Measurements from ENCODE around the gene PCSK7.

The PCSK7 gene

DNA sequence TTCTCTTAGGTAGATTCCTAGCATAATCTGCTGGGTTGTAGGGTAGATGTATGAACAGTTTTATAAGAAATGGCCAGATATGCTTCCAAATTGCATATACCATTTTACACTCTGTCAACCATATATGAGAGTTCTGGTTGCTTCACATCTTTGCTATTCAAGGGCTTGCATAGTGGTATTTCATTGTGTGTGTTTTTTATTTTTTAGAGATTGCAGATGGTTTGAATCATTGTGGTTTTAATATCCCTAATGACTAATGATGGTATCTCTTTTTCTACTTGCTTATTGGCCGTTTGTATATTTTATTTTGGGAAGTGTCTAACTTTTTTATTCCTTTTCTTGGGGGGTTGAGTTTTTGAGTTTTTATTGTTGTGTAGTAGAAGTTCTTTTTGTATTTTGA, 27.5 kb upstream of the PCSK7 start:
- no peak overlapping the region for H3K4me3 ChIP-seq (ENCODE audit: low read depth in 1 of 2, low read length in 2 of 2)
- no peaks in the 10 kb centered on the region for H3K27me3 ChIP-seq (ENCODE audit: low read depth, low read length)
- no peaks in the 10 kb centered on the region for H3K9me3 ChIP-seq (ENCODE audit: control insufficient read depth in 1 of 2, low read length in 2 of 2)
- no peak overlapping the region for H3K27ac ChIP-seq (ENCODE audit: low read length)
- H3K4me1 ChIP-seq (ENCODE audit: control insufficient read depth in 1 of 2, insufficient read depth in 2 of 2, low read length in 2 of 2): no peaks in the 10 kb centered on the region
- H3K36me3 ChIP-seq (ENCODE audit: control insufficient read depth in 1 of 2, insufficient read depth in 2 of 2, low read length in 2 of 2): peaks cover 0 to 8% of the 10 kb centered on the region in 2 donors

DNA sequence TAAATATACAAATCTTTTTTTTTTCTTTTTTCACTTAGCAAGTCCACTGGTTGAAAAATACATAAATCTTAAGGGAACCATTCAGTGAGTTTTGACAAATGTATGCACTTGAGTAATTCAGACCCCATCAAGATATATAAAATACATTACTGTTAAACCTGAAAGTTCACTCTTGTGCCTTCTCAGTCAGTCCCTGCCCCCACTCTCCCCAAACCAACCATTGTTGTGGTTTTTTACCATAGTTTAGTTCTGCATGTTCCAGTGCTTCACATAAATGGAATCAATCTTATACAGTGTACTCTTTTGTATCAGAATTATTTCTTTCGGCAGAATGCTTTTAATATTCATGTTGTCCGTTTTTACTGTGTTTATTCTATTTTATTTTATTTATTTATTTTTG, 26.7 kb upstream of the PCSK7 start:
- peaks cover 0 to 8% of the 10 kb centered on the region in 2 donors for H3K36me3 ChIP-seq (ENCODE audit: control insufficient read depth in 1 of 2, insufficient read depth in 2 of 2, low read length in 2 of 2)
- no peak overlapping the region for H3K4me3 ChIP-seq (ENCODE audit: low read depth in 1 of 2, low read length in 2 of 2)
- no peaks in the 10 kb centered on the region for H3K4me1 ChIP-seq (ENCODE audit: control insufficient read depth in 1 of 2, insufficient read depth in 2 of 2, low read length in 2 of 2)
- H3K27me3 ChIP-seq (ENCODE audit: low read depth, low read length): no peaks in the 10 kb centered on the region
- no peak overlapping the region for H3K27ac ChIP-seq (ENCODE audit: low read length)
- no peaks in the 10 kb centered on the region for H3K9me3 ChIP-seq (ENCODE audit: control insufficient read depth in 1 of 2, low read length in 2 of 2)

DNA sequence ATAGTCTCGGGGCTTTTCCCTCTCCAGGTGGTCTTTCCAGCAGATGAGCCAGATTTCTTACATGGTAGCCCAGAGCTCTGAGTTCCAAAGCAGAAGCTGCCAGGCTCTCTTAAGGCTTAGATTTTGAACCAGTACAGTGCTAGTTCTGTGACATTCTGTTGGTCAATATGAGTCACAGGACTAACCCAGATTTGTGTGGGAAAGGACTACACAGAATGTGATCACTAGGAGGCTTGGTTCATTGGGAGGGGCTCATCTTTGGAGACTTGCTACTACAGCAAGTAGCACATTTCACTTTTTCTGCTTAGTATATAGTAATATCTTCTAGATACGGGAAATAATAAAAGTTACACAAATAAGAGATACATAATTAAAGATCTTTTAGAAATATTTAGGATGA, 24.7 kb upstream of the PCSK7 start:
- no peaks in the 10 kb centered on the region for H3K27me3 ChIP-seq (ENCODE audit: low read depth, low read length)
- H3K36me3 ChIP-seq (ENCODE audit: control insufficient read depth in 1 of 2, insufficient read depth in 2 of 2, low read length in 2 of 2): peaks cover 0 to 8% of the 10 kb centered on the region in 2 donors
- no peaks in the 10 kb centered on the region for H3K4me1 ChIP-seq (ENCODE audit: control insufficient read depth in 1 of 2, insufficient read depth in 2 of 2, low read length in 2 of 2)
- H3K27ac ChIP-seq (ENCODE audit: low read length): no peak overlapping the region
- no peaks in the 10 kb centered on the region for H3K9me3 ChIP-seq (ENCODE audit: control insufficient read depth in 1 of 2, low read length in 2 of 2)
- no peak overlapping the region for H3K4me3 ChIP-seq (ENCODE audit: low read depth in 1 of 2, low read length in 2 of 2)

DNA sequence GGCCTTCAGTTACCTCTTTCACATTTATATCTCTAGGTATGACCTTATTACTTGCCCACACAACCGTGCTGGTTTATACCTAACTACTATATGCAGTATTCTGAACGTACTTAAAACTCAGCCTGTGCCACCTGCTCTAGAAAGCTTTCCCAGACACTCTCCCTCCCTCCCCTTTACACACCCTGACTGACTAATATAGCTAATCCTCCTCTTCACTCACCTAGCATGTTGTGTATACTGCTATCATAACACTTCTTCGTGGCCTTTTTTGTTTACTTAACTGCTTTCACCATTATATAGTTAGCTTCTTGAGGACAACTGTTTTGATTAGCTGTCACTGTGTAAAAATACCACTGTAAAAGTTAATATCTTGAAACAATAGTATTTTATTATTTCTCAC, 24.1 kb upstream of the PCSK7 start:
- no peaks in the 10 kb centered on the region for H3K27me3 ChIP-seq (ENCODE audit: low read depth, low read length)

DNA sequence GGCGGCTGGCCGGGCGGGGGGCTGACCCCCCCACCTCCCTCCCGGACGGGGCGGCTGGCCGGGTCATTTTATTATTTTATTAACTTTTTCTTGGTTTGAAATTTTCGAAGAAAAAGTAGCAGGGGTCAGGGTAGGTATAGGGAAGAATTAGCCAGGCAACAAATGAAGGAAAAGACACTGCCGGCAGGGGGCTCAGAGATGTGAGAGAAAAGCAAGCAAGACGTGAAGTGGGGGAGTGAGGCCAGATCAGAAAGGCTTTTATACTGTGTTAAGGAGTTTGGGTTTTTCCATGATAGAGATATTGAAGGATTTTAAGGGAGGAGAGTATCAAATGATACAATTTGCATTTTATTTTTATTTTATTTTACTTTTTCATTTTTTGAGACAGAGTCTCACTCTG, 19.6 kb upstream of the PCSK7 start:
- Histone ChIP-seq H3K9me3 (ENCODE audit: control insufficient read depth in 1 of 2, low read length in 2 of 2) (no peaks in the 10 kb centered on the region), H3K4me1 (ENCODE audit: control insufficient read depth in 1 of 2, insufficient read depth in 2 of 2, low read length in 2 of 2) (no peaks in the 10 kb centered on the region), H3K4me3 (ENCODE audit: low read depth in 1 of 2, low read length in 2 of 2) (no peak overlapping the region), H3K36me3 (ENCODE audit: control insufficient read depth in 1 of 2, insufficient read depth in 2 of 2, low read length in 2 of 2) (peaks cover 11 to 32% of the 10 kb centered on the region in 2 donors), H3K27me3 (ENCODE audit: low read depth, low read length) (no peaks in the 10 kb centered on the region), H3K27ac (ENCODE audit: low read length) (no peak overlapping the region)

More for the DNA sequence above, 24.1 kb upstream of the PCSK7 start:
- Histone ChIP-seq H3K4me1 (ENCODE audit: control insufficient read depth in 1 of 2, insufficient read depth in 2 of 2, low read length in 2 of 2) (no peaks in the 10 kb centered on the region), H3K36me3 (ENCODE audit: control insufficient read depth in 1 of 2, insufficient read depth in 2 of 2, low read length in 2 of 2) (peaks cover 0 to 8% of the 10 kb centered on the region in 2 donors), H3K9me3 (ENCODE audit: control insufficient read depth in 1 of 2, low read length in 2 of 2) (no peaks in the 10 kb centered on the region), H3K4me3 (ENCODE audit: low read depth in 1 of 2, low read length in 2 of 2) (no peak overlapping the region), H3K27ac (ENCODE audit: low read length) (no peak overlapping the region)

DNA sequence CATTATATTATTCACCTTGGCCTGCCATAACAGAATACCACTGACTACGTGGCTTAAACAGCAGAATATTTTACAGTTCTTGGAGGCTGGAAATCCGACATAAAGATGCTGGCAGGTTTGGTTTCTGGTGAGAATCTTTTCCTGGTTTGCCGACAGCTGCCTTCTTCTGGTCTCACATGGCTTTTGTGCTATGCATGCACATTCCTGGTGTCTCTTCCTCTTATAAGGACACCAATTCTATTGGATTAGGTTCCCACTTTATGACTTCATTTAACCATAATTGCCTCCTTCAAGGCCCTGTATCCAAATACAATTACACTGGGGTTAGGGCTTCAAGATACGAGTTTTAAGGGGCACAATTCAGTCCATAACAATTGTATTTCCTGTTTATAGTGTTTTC, 17.7 kb upstream of the PCSK7 start:
- Histone ChIP-seq H3K9me3 (ENCODE audit: control insufficient read depth in 1 of 2, low read length in 2 of 2) (no peaks in the 10 kb centered on the region), H3K27me3 (ENCODE audit: low read depth, low read length) (no peaks in the 10 kb centered on the region), H3K4me3 (ENCODE audit: low read depth in 1 of 2, low read length in 2 of 2) (no peak overlapping the region), H3K36me3 (ENCODE audit: control insufficient read depth in 1 of 2, insufficient read depth in 2 of 2, low read length in 2 of 2) (peaks cover 21 to 43% of the 10 kb centered on the region in 2 donors), H3K27ac (ENCODE audit: low read length) (no peak overlapping the region), H3K4me1 (ENCODE audit: control insufficient read depth in 1 of 2, insufficient read depth in 2 of 2, low read length in 2 of 2) (no peaks in the 10 kb centered on the region)

DNA sequence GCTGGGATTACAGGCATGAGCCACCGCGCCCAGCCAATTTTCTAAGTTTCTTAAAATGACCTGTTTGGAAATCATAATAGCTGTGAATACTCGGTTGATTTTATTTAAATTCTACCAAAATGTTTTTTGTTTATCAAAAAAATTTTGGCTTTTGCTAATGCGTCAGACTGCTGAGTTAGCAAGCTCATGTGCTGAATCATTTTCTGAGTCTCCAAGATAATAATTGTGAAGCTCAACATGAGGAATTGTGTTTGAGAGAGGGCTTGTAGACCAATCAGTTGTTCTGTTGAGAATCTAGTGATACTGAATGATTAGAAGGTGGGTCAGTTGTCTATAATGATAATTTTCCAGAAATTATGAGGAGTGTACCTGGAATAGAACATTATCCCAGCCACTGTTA, 16.5 kb upstream of the PCSK7 start:
- Histone ChIP-seq H3K4me3 (ENCODE audit: low read depth in 1 of 2, low read length in 2 of 2) (no peak overlapping the region), H3K4me1 (ENCODE audit: control insufficient read depth in 1 of 2, insufficient read depth in 2 of 2, low read length in 2 of 2) (no peaks in the 10 kb centered on the region), H3K36me3 (ENCODE audit: control insufficient read depth in 1 of 2, insufficient read depth in 2 of 2, low read length in 2 of 2) (peaks cover 25 to 50% of the 10 kb centered on the region in 2 donors), H3K9me3 (ENCODE audit: control insufficient read depth in 1 of 2, low read length in 2 of 2) (no peaks in the 10 kb centered on the region), H3K27ac (ENCODE audit: low read length) (no peak overlapping the region), H3K27me3 (ENCODE audit: low read depth, low read length) (no peaks in the 10 kb centered on the region)

DNA sequence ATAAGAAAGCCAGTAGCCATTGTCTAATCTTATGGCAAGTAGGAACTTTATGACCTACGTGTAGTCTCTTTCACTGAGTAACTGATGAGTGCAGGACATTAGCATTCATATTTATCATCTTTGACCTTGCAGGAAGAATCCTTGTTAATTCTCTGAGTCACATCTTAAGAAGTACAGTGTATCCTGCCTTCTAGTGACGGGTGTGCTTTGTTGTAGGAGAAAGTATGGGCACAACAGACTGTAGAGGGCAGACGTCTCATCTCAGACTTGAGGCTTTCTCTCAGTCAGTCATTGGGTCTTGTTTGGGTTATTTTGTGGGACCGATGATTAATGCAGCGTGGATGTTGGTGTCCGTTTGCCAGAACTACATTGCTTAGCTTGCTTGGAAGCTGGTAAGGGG, 7.4 kb upstream of the PCSK7 start:
- no peak overlapping the region for H3K27ac ChIP-seq (ENCODE audit: low read length)
- no peak overlapping the region for H3K4me3 ChIP-seq (ENCODE audit: low read depth in 1 of 2, low read length in 2 of 2)
- H3K36me3 ChIP-seq (ENCODE audit: control insufficient read depth in 1 of 2, insufficient read depth in 2 of 2, low read length in 2 of 2): peaks cover 29 to 47% of the 10 kb centered on the region in 2 donors
- no peaks in the 10 kb centered on the region for H3K27me3 ChIP-seq (ENCODE audit: low read depth, low read length)
- peaks cover 0 to 2% of the 10 kb centered on the region in 2 donors for H3K4me1 ChIP-seq (ENCODE audit: control insufficient read depth in 1 of 2, insufficient read depth in 2 of 2, low read length in 2 of 2)
- no peaks in the 10 kb centered on the region for H3K9me3 ChIP-seq (ENCODE audit: control insufficient read depth in 1 of 2, low read length in 2 of 2)

DNA sequence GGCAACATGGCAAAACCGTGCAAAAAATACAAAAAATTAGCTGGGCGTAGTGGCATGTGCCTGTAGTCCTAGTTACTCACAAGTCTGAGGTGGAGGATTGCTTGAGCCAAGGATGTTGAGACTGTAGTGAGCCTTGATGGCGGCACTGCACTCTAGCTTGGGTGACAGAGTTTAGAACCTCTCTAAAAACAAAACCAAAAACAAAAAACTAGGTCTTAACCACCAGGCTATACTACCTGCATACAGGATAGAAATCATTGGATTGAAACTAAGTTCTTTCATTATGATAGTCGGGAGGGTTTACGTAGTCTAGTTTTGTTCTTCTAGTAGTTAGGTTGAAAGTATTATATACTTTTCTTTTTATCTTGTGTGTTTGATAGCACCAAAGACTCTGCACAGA, 6.3 kb upstream of the PCSK7 start:
- Histone ChIP-seq H3K9me3 (ENCODE audit: control insufficient read depth in 1 of 2, low read length in 2 of 2) (no peaks in the 10 kb centered on the region), H3K4me1 (ENCODE audit: control insufficient read depth in 1 of 2, insufficient read depth in 2 of 2, low read length in 2 of 2) (peaks cover 8 to 12% of the 10 kb centered on the region in 2 donors), H3K27me3 (ENCODE audit: low read depth, low read length) (no peaks in the 10 kb centered on the region), H3K36me3 (ENCODE audit: control insufficient read depth in 1 of 2, insufficient read depth in 2 of 2, low read length in 2 of 2) (peaks cover 25 to 41% of the 10 kb centered on the region in 2 donors), H3K4me3 (ENCODE audit: low read depth in 1 of 2, low read length in 2 of 2) (no peak overlapping the region), H3K27ac (ENCODE audit: low read length) (no peak overlapping the region)

DNA sequence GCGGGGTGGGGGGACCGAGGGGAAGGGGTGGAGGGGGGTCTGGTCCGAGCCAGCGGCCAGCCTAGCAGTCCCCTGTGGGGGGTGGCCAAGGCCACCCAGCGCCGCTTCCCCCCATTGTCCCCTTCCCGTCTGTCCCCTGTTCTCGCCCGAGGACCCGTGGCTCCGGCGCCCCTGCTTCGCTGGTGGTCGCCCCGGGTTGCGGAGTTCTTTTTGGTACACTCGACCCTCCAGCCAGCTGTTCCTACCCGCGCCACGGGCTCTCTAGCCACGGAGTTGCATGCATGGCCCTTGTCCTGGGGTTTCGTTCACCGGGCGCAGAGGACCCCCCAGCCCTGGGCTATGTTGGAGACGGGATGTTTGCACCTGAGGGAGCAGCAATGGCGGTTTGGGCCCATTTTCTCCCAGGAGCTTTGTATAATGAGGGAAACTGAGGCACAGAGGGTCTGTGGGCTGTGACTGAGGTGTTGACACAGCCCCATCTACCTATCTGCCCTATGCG, 1.1 kb upstream of the PCSK7 start:
- Histone ChIP-seq H3K4me3 (ENCODE audit: low read depth in 1 of 2, low read length in 2 of 2) (peak overlapping the region; percentile 76 to 86), H3K27ac (ENCODE audit: low read length) (no peak overlapping the region), H3K4me1 (ENCODE audit: control insufficient read depth in 1 of 2, insufficient read depth in 2 of 2, low read length in 2 of 2) (peaks cover 20 to 35% of the 10 kb centered on the region in 2 donors)

DNA sequence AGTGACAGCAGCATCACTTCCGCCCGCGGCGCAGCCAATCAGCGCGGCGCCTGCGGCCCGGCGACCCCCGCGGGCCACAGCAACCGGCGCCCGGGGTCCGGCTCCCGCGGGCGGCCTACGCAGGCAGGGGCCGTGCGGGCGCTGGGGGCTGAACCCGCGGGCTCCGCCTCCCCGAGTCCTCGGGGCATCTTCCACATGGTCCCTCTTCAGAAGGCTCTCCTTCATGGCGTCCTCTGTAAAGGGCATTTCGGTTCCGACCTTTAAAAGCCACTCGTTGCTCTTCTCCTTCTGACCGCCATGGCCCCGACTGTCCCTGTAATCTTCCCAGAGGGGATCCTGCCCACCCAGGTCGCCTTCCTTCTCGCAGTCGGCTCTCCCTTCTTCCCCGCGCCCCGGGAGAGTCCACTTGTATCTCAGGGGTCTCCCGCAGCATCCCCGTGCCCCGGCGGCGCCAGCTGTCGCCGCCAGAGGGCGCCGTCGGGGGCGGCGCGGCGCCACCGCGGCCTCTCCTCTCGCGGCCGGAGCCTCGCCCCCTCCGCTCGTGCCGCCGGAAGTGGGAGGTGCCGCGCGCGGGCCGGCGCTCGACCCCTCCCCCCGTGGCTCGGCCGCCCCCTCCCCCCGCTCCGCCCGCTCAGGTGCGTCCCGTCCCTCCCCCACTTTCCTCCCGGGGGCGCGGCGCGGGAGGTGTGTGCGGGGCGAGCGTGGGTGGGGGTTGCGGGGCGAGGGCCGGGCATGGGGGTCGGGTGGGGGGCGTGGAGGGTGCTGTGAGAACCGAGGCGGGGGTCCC, 412 bp upstream of the PCSK7 start, which contains the start of gene RNF214:
RNF214 (plus strand) TSS at position 580 of the 787 bp plus-strand sequence. CDS start 1,602 bp downstream, outside the sequence.
- H3K27me3 ChIP-seq (ENCODE audit: low read depth, low read length): no peaks in the 10 kb centered on the region
- peaks cover 20 to 35% of the 10 kb centered on the region in 2 donors for H3K4me1 ChIP-seq (ENCODE audit: control insufficient read depth in 1 of 2, insufficient read depth in 2 of 2, low read length in 2 of 2)
- peak within 1 kb of the TSS; percentile 94 for H3K27ac ChIP-seq (ENCODE audit: low read length)
- H3K4me3 ChIP-seq (ENCODE audit: low read depth in 1 of 2, low read length in 2 of 2): peak within 1 kb of the TSS; percentile 80 to 86
- peaks cover 25 to 31% of the 10 kb centered on the region in 2 donors for H3K36me3 ChIP-seq (ENCODE audit: control insufficient read depth in 1 of 2, insufficient read depth in 2 of 2, low read length in 2 of 2)
- H3K9me3 ChIP-seq (ENCODE audit: control insufficient read depth in 1 of 2, low read length in 2 of 2): no peaks in the 10 kb centered on the region

More for the DNA sequence above, 1.1 kb upstream of the PCSK7 start:
- Histone ChIP-seq H3K9me3 (ENCODE audit: control insufficient read depth in 1 of 2, low read length in 2 of 2) (no peaks in the 10 kb centered on the region), H3K36me3 (ENCODE audit: control insufficient read depth in 1 of 2, insufficient read depth in 2 of 2, low read length in 2 of 2) (peaks cover 20 to 24% of the 10 kb centered on the region in 2 donors), H3K27me3 (ENCODE audit: low read depth, low read length) (no peaks in the 10 kb centered on the region)
